Measurements from ENCODE around the gene C10orf71.

Gene C10orf71

DNA sequence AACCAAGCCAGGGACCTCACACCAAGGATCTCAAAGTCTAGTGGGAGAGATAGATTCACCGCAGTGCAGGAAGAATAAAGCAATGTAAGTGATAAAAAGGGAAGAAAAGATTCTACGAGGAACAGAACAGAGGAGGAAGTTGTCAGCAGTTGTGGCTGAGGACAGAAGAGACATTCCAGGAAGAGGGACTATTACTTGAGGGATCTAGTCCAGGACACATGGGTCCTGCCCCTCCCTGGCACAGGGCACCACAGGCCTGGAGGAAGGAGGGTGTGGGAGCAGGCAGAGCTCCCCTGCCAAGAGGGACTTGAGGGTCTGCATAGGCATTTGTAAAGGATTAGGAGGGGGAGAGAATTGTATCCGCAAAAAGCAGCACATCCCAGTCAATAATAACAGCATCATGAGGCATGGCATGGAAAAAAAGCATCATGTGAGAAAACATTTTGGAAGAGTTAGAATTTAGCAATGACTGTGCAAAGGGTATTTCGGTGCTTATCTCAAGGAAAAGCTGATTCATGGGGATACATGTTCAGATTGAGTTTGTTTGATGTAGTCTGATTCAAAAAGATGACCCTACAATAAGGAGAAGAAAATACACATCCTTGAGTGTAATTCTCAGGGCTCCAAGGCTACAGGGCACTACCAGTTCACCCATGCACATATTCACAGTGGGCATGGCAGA lies 12.7 kb downstream of the C10orf71 start:
- TF ChIP-seq, protein P1, sequence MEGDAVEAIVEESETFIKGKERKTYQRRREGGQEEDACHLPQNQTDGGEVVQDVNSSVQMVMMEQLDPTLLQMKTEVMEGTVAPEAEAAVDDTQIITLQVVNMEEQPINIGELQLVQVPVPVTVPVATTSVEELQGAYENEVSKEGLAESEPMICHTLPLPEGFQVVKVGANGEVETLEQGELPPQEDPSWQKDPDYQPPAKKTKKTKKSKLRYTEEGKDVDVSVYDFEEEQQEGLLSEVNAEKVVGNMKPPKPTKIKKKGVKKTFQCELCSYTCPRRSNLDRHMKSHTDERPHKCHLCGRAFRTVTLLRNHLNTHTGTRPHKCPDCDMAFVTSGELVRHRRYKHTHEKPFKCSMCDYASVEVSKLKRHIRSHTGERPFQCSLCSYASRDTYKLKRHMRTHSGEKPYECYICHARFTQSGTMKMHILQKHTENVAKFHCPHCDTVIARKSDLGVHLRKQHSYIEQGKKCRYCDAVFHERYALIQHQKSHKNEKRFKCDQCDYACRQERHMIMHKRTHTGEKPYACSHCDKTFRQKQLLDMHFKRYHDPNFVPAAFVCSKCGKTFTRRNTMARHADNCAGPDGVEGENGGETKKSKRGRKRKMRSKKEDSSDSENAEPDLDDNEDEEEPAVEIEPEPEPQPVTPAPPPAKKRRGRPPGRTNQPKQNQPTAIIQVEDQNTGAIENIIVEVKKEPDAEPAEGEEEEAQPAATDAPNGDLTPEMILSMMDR (IDR thresholded peaks at IDR 0.05; ENCODE audit: low read depth, low read length), result no peak
- no peak for DNase-seq
- Histone ChIP-seq H3K4me3 (ENCODE audit: low read depth, low read length) (no peak overlapping the region), H3K9me3 (no peaks in the 10 kb centered on the region), H3K4me1 (peaks cover 3% of the 10 kb centered on the region; the same call in 1 of the 2 replicates), H3K36me3 (no peaks in the 10 kb centered on the region), H3K27me3 (no peaks in the 10 kb centered on the region)

DNA sequence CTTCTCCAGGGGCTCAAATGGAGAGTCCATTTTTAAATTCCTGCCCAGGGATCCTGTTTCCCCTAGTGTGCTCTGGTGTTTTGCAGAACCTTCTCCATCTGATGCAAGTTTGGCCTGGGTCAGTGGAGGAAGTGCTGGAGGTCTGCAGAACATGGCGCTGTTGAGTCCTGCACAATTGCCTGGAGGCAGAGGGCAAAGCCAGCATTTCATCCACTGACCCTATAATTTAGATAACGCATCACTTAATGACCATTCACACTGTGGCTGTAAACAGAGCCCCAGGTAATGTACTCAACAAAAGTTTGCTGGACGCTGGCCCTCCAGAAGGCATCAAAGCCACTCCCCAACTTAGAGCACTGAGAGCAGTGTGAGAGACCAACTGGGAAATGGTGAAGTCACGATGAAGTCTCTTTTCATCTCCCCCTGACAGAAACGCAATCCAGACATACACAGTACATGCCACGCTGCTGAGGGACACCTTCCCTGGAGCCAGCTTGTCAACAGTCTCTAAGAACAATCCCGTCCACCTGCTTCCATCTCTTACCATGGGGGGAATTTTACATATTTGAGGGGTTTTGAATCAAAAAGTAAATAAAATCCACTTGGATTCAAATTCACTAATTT lies 13.4 kb downstream of the C10orf71 start:
- Histone ChIP-seq H3K4me3 (ENCODE audit: low read depth, low read length) (no peak overlapping the region), H3K36me3 (no peaks in the 10 kb centered on the region), H3K27me3 (no peaks in the 10 kb centered on the region), H3K4me1 (peaks cover 3% of the 10 kb centered on the region; the same call in 1 of the 2 replicates), H3K9me3 (no peaks in the 10 kb centered on the region)
- TF ChIP-seq, protein P1 (IDR thresholded peaks at IDR 0.05; ENCODE audit: low read depth, low read length), result no peak
- no peak for DNase-seq

DNA sequence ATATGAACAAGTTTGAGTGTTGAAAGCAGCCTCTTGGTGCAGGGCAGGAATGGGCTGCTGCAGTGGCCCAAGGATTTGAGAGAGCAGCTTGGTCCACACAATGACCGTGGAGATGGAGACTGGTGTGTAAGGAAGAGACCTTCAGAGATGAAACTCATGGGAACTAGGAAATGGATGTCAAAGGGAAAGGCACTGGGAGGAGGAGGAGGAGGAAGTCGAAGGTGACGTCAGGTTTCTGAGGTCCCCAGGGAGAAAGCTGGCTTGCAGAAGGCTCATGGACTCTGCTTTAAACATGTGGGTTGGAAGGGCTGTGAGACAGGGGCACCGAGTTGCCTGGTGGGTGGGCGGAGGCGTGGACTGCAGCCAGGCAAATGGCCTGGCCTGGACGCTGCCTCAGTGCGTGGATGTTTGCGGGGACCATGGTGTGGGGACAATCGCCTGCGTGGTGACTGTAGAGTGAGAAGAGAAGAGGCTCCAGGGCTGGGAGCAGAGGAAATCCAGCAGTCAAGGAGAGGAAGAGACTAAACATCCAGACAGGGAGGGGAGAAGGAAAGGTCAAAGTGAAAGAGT lies 14.6 kb downstream of the C10orf71 start:
- peak; percentile 34 for DNase-seq
- TF ChIP-seq, protein P1 (IDR thresholded peaks at IDR 0.05; ENCODE audit: low read depth, low read length), result no peak
- H3K4me1 ChIP-seq, result peaks cover 3% of the 10 kb centered on the region; the same call in 1 of the 2 replicates

DNA sequence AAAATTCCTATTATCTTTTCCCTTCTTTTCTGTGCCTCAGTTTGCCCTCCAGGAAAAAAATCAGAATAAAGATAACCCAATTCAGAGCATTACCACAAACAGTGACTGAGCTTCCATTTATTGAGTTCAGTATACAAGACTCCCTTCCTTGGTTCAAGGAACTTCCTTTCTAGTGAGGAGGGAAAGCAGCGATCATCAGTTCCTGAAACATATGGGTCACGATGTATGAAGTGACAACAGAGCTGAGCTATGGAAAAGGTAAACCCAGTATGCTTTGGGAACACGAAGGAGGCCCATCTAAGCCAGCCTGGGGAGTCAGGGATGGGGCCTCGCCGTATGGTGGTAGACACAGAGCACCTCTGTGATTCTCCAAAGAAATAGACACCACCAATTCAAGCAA lies 15.8 kb downstream of the C10orf71 start:
- H3K4me3 ChIP-seq (ENCODE audit: low read depth, low read length), result no peak overlapping the region
- no peak for DNase-seq
- TF ChIP-seq, protein P1 (IDR thresholded peaks at IDR 0.05; ENCODE audit: low read depth, low read length), result no peak
- no peaks in the 10 kb centered on the region for H3K36me3 ChIP-seq
- H3K9me3 ChIP-seq, result no peaks in the 10 kb centered on the region
- peaks cover 3% of the 10 kb centered on the region; the same call in 1 of the 2 replicates for H3K4me1 ChIP-seq
- no peaks in the 10 kb centered on the region for H3K27me3 ChIP-seq

More for the DNA sequence above, 14.6 kb downstream of the C10orf71 start:
- Histone ChIP-seq H3K27me3 (no peaks in the 10 kb centered on the region), H3K36me3 (no peaks in the 10 kb centered on the region), H3K9me3 (no peaks in the 10 kb centered on the region), H3K4me3 (ENCODE audit: low read depth, low read length) (no peak overlapping the region)

DNA sequence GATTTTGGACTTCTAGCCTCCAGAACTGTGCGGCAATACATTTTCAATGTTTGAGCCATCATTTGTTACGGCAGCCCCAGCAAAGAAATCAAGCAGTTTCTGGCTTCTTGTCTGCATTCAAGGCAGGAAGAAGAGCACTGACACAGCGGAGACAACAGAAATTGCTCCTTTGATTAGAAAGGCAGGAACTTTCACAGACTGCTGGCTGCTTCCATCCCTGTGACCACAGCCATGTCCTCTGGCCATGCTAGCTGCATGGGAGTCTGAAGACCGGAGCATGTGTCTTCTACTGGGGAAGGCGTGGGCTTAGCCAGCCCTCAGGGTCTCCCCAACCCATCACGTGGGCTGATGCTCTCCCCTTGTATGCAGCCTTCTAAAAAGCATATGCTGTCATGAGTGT lies 19.1 kb downstream of the C10orf71 start:
- H3K9me3 ChIP-seq, result no peaks in the 10 kb centered on the region

More for the DNA sequence above, 19.1 kb downstream of the C10orf71 start:
- TF ChIP-seq, protein P1 (IDR thresholded peaks at IDR 0.05; ENCODE audit: low read depth, low read length), result no peak
- H3K27me3 ChIP-seq, result no peaks in the 10 kb centered on the region
- no peak overlapping the region for H3K4me3 ChIP-seq (ENCODE audit: low read depth, low read length)
- H3K36me3 ChIP-seq, result no peaks in the 10 kb centered on the region
- no peak for DNase-seq
- H3K4me1 ChIP-seq, result peaks cover 1% of the 10 kb centered on the region; the same call in 1 of the 2 replicates

Measured in BE2C (cell line).